PC-3 (cell line): ENCODE data around the gene STRIP2. TPM values are rescaled to one million over a fixed set of nuclear protein-coding genes. Genes with fewer than 3 reads are reported as not detected.

Source experiments
- ATAC-seq: fragments of 200-7000 bp; cut with Tn5 transposase; 2 replicates; pipeline ENCODE4 v1.9.1; 2020; ENCODE audit warnings: mild to moderate bottlenecking, moderate library complexity
- BruUV-seq: library from RNA; stranded (reverse); fragments of 400-500 nt; replicated peaks from 2 replicates; lab custom pipeline; 2021; lab: Mats Ljungman, UMichigan
- CTCF ChIA-PET: fragments of 300-600 bp; sonication (Branson Sonifier 250); formaldehyde crosslinking; loops from one replicate; lab custom pipeline; 2022; ENCODE audit warnings: antibody characterized with exemption; lab: Charles Lee
- POLR2A ChIA-PET: fragments of 300-600 bp; sonication (Branson Sonifier 250); formaldehyde crosslinking; loops from one replicate; lab custom pipeline; 2022; ENCODE audit warnings: antibody characterized with exemption; ENCODE audit not compliant: unreplicated experiment; lab: Charles Lee
- DNase-seq: peaks from one replicate; pipeline ENCODE4 v3.0.0-alpha.2; 2015
- H2AFZ ChIP-seq: fragments of 300-600 bp; sonication (generic); 2 replicates; pipeline ENCODE4 v1.6.0; 2016; ENCODE audit warnings: antibody characterized with exemption, low read length
- H3F3A ChIP-seq: fragments of 300-600 bp; sonication (generic); one replicate; pipeline ENCODE4 v1.6.0; 2017; ENCODE audit warnings: antibody characterized with exemption, low read length, control low read depth, mild to moderate bottlenecking; ENCODE audit not compliant: unreplicated experiment
- H3K27ac ChIP-seq: fragments of 300-600 bp; sonication (generic); 2 replicates; pipeline ENCODE4 v1.5.1; 2016; ENCODE audit warnings: mild to moderate bottlenecking, low read length
- H3K27me3 ChIP-seq: fragments of 300-600 bp; sonication (generic); 2 replicates; pipeline ENCODE4 v1.6.1; 2016; ENCODE audit warnings: low read length, mixed read lengths
- H3K36me3 ChIP-seq: fragments of 300-600 bp; sonication (generic); 2 replicates; pipeline ENCODE4 v1.6.1; 2016; ENCODE audit warnings: low read depth, mixed run types, low read length, mixed read lengths
- H3K4me1 ChIP-seq: fragments of 300-600 bp; sonication (generic); 2 replicates; pipeline ENCODE4 v1.5.1; 2016; ENCODE audit warnings: low read length; ENCODE audit not compliant: insufficient read depth
- H3K4me2 ChIP-seq: fragments of 300-600 bp; sonication (generic); 2 replicates; pipeline ENCODE4 v1.6.0; 2016; ENCODE audit warnings: low read length
- H3K4me3 ChIP-seq: fragments of 300-600 bp; sonication (generic); 2 replicates; pipeline ENCODE4 v1.5.1; 2016; ENCODE audit warnings: mild to moderate bottlenecking, low read length, mixed read lengths
- H3K79me2 ChIP-seq: fragments of 300-600 bp; sonication (generic); 2 replicates; pipeline ENCODE4 v1.6.1; 2017; ENCODE audit warnings: low read length, mixed read lengths
- H3K9ac ChIP-seq: fragments of 300-600 bp; sonication (generic); 2 replicates; pipeline ENCODE4 v1.6.0; 2016; ENCODE audit warnings: mild to moderate bottlenecking, low read length
- H3K9me2 ChIP-seq: fragments of 300-600 bp; sonication (generic); replicated peaks from 2 replicates; pipeline ENCODE4 v1.6.1; 2016; ENCODE audit warnings: mixed run types, low read length, mixed read lengths
- H3K9me3 ChIP-seq: fragments of 300-600 bp; sonication (generic); 2 replicates; pipeline ENCODE4 v1.6.1; 2016; ENCODE audit warnings: low read length, mixed read lengths
- H4K20me1 ChIP-seq: fragments of 300-600 bp; sonication (generic); 2 replicates; pipeline ENCODE4 v1.6.1; 2016; ENCODE audit warnings: low read length, mixed read lengths
- EZH2 ChIP-seq: fragments of 300-600 bp; sonication (generic); IDR thresholded peaks from one replicate; pipeline ENCODE4 v1.6.1; 2017; ENCODE audit warnings: antibody characterized with exemption, mild to moderate bottlenecking, low read length; ENCODE audit not compliant: unreplicated experiment
- EZH2phosphoT487 ChIP-seq: fragments of 300-600 bp; sonication (generic); IDR thresholded peaks from 2 replicates; pipeline ENCODE4 v1.6.1; 2018; ENCODE audit warnings: mild to moderate bottlenecking, antibody characterized with exemption, low read length, borderline replicate concordance
- intact Hi-C: fragments of 100-400 bp; cut with micrococcal nuclease; formaldehyde crosslinking; loops from 2 replicates; pipeline ENCODE4 v1.9.0; 2023
- total RNA-seq: library from RNA; depleted of rRNA; stranded (reverse); fragments of >200 nt; gene quantifications from 2 replicates; pipeline ENCODE4 v1.2.3, GENCODE V29; 2014; rRNA removed
- TF ChIP-seq, protein P1 (sequence below): fragments of 300-600 bp; sonication (generic); conservative IDR thresholded peaks from 2 replicates; pipeline ENCODE4 v1.5.1; 2017; ENCODE audit warnings: antibody characterized with exemption, low read depth, mild to moderate bottlenecking, low read length

STRIP2 gene
- total RNA-seq, 1 experiment from 2014 or later: 7.5 TPM

DNA sequence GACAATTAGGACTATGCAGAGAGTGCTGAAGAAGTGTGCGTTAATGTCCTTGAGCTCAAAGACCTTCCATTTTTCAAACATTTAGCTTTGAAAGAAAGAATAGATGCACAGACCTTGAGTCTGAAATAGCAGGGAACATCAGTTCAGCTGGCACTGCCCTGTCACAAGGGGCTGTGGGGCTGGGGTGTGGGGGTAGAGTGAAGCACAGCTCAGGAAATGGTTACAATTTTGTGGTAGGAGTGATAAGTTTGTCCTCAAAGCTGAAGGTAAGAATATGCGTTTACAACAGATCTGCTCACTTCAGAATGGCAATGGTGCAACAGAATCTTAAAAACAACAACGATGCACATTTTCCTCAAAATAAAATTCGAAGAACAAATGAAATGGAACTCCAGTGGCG is 101.7 kb downstream of the STRIP2 start:
- Histone ChIP-seq H3K27ac (no peak overlapping the region), H3K27me3 (no peaks in the 10 kb centered on the region), H4K20me1 (no peaks in the 10 kb centered on the region), H3K9me2 (no peaks in the 10 kb centered on the region), H2AFZ (no peak overlapping the region), H3K9ac (no peak overlapping the region), H3K4me3 (no peak overlapping the region), H3K36me3 (no peaks in the 10 kb centered on the region), H3K4me1 (peaks cover 11% of the 10 kb centered on the region), H3F3A (no peaks in the 10 kb centered on the region), H3K4me2 (no peak overlapping the region), H3K79me2 (no peaks in the 10 kb centered on the region), H3K9me3 (no peaks in the 10 kb centered on the region)
- CTCF ChIA-PET: no interaction called here
- no peak for DNase-seq
- intact Hi-C loops: no loop called here
- no TSS peak for BruUV-seq
- TF ChIP-seq, protein P1, sequence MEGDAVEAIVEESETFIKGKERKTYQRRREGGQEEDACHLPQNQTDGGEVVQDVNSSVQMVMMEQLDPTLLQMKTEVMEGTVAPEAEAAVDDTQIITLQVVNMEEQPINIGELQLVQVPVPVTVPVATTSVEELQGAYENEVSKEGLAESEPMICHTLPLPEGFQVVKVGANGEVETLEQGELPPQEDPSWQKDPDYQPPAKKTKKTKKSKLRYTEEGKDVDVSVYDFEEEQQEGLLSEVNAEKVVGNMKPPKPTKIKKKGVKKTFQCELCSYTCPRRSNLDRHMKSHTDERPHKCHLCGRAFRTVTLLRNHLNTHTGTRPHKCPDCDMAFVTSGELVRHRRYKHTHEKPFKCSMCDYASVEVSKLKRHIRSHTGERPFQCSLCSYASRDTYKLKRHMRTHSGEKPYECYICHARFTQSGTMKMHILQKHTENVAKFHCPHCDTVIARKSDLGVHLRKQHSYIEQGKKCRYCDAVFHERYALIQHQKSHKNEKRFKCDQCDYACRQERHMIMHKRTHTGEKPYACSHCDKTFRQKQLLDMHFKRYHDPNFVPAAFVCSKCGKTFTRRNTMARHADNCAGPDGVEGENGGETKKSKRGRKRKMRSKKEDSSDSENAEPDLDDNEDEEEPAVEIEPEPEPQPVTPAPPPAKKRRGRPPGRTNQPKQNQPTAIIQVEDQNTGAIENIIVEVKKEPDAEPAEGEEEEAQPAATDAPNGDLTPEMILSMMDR: no peak
- TF ChIP-seq EZH2: no peak
- TF ChIP-seq EZH2phosphoT487: no peak
- no peak for ATAC-seq
- POLR2A ChIA-PET: no interaction called here

DNA sequence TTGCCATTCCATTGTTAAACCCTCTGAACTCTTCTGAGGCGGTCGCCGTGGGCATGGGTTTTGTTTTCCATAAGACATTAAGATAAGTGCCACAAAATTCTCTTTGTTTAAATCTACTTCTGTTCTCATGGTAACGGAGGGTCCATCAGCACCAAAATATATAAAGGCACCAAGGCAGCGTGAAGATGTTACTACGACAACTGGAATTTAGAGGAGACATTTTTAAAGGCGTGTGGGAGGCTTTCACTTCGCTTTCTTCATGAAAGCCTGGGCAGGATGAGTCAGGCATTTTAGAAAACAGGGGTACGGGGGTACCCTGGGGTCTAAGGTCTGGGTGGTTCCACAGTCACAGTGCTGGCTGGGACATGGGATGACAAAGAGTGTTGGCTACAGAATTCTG is 102.1 kb downstream of the STRIP2 start:
- Histone ChIP-seq H3K4me1 (peaks cover 7% of the 10 kb centered on the region), H3K79me2 (no peaks in the 10 kb centered on the region), H4K20me1 (no peaks in the 10 kb centered on the region), H3F3A (no peaks in the 10 kb centered on the region), H3K4me2 (no peak overlapping the region), H3K36me3 (no peaks in the 10 kb centered on the region), H2AFZ (no peak overlapping the region), H3K9me3 (no peaks in the 10 kb centered on the region), H3K27me3 (no peaks in the 10 kb centered on the region), H3K4me3 (no peak overlapping the region), H3K27ac (no peak overlapping the region), H3K9ac (no peak overlapping the region), H3K9me2 (no peaks in the 10 kb centered on the region)
- no TSS peak for BruUV-seq
- intact Hi-C loops: no loop called here
- TF ChIP-seq, protein P1: no peak
- TF ChIP-seq EZH2phosphoT487: no peak
- TF ChIP-seq EZH2: no peak
- DNase-seq (no peak), ATAC-seq (no peak)
- ChIA-PET POLR2A (no interaction called here), CTCF (no interaction called here)

Other genes with a start within 250 kb of the STRIP2 start
- gene SMO, start 245.8 kb upstream of the STRIP2 start, total RNA-seq: 15.5 and 15.7 TPM in 2 replicates
- 7.9 and 9.2 TPM in 2 replicates for gene AHCYL2, start 209.4 kb upstream of the STRIP2 start, total RNA-seq
- 7.4 and 13.1 TPM in 2 replicates for gene SMKR1, start 68.1 kb downstream of the STRIP2 start, total RNA-seq
- 13.6 and 21.1 TPM in 2 replicates for gene NRF1, start 177.3 kb downstream of the STRIP2 start, total RNA-seq